Right lobe of liver (tissue), 4 donors: ENCODE measurements around the gene BTF3L4.
"Not testable (repeated sequence)": the region's sequence is repeated elsewhere in the genome, so short reads cannot be mapped to it uniquely, and the experiment has no call there.

Source experiments
- CTCF ChIP-seq, 4 donors: fragments of 200-600 bp in 3 of 4; fragments of 450-650 bp in 1 of 4; IDR thresholded peaks; one replicate each; pipeline versions ENCODE4 v1.5.1 to v1.8.0; 2016 to 2022; ENCODE audit warnings: antibody characterized with exemption in 4 of 4, mild to moderate bottlenecking in 2 of 4
- POLR2A ChIP-seq: fragments of 450-650 bp; IDR thresholded peaks from one replicate; pipeline ENCODE4 v1.6.1; 2017; ENCODE audit warnings: antibody characterized with exemption, mild to moderate bottlenecking
- donor health status: DM: no; HTN: no; CAD: no.
- donor health status: DM: no; HTN: no; CAD: no.
- donor health status: DM: no; HTN: yes; CAD: no.

- not testable (repeated sequence) for TF ChIP-seq CTCF (IDR thresholded peaks at IDR 0.05); POLR2A
Measured at GRCh38 chr1:52049337-52049736, 6.8 kb upstream of the BTF3L4 start.
